HL-60 (cell line): ENCODE data around the gene KCNQ1.

Experiments used
- DNase-seq, 2 experiments: peaks; one replicate each; pipeline ENCODE4 v3.0.0-alpha.2; 2010 to 2020; ENCODE audit warnings: low read depth in 1 of 2, low spot score in 1 of 2
- H3K27ac ChIP-seq: fragments of 250-450 bp; sonication (Bioruptor Pico); replicated peaks from 2 replicates; pipeline ENCODE4 v1.5.1; 2020; ENCODE audit warnings: mild to moderate bottlenecking, moderate library complexity
- H3K27me3 ChIP-seq: fragments of 250-450 bp; sonication (Bioruptor Pico); 2 replicates; pipeline ENCODE4 v1.5.1; 2021; ENCODE audit warnings: mild to moderate bottlenecking, moderate library complexity; ENCODE audit not compliant: insufficient read depth, poor library complexity, severe bottlenecking
- H3K4me3 ChIP-seq: replicated peaks from 2 replicates; pipeline ENCODE4 v1.5.1; 2011; ENCODE audit warnings: mild to moderate bottlenecking, control low read depth, low read length; ENCODE audit not compliant: insufficient read depth
- CTCF ChIP-seq: IDR thresholded peaks from one replicate; pipeline ENCODE4 v1.5.1; 2011; ENCODE audit warnings: low read length, control low read depth, inconsistent platforms; ENCODE audit not compliant: insufficient read depth
- GABPA ChIP-seq: IDR thresholded peaks from 2 replicates; pipeline ENCODE4 v1.6.1; 2012; ENCODE audit warnings: low read depth
- POLR2AphosphoS5 ChIP-seq: IDR thresholded peaks from 2 replicates; pipeline ENCODE4 v1.6.1; 2012; ENCODE audit warnings: low read depth
- REST ChIP-seq: IDR thresholded peaks from 2 replicates; pipeline ENCODE4 v1.6.1; 2012; ENCODE audit warnings: low read depth; ENCODE audit not compliant: insufficient replicate concordance
- SPI1 ChIP-seq: IDR thresholded peaks from 2 replicates; pipeline ENCODE4 v1.6.1; 2012; ENCODE audit warnings: low read depth, mild to moderate bottlenecking, borderline replicate concordance

The KCNQ1 gene

GRCh38 chr11:2781408-2782274 lies 336.8 kb downstream of the KCNQ1 start:
- Histone ChIP-seq H3K4me3 (no peak overlapping the region), H3K27me3 (no peaks in the 10 kb centered on the region), H3K27ac (no peak overlapping the region)
- TF ChIP-seq GABPA (no peak), SPI1 (no peak), POLR2AphosphoS5 (no peak), CTCF (no peak), REST (no peak)
- DNase-seq = no peak

- TF ChIP-seq CTCF = no peak
- no peak for TF ChIP-seq POLR2AphosphoS5
- Histone ChIP-seq H3K27me3 (no peaks in the 10 kb centered on the region), H3K4me3 (no peak overlapping the region), H3K27ac (no peak overlapping the region)
- no peak for DNase-seq
These were observed 338.0 kb downstream of the KCNQ1 start for GRCh38 chr11:2782769-2783168.

GRCh38 chr11:2783536-2784082 lies 338.8 kb downstream of the KCNQ1 start:
- no peak for TF ChIP-seq REST
- no peak for TF ChIP-seq SPI1
- TF ChIP-seq POLR2AphosphoS5 = no peak
- no peak for TF ChIP-seq GABPA
- no peak for TF ChIP-seq CTCF
- Histone ChIP-seq H3K27me3 (no peaks in the 10 kb centered on the region), H3K27ac (no peak overlapping the region), H3K4me3 (no peak overlapping the region)
- DNase-seq = no peak
